Kidney (tissue), 14 donors: ENCODE results near the gene FLT1. TPM values are rescaled to one million over a fixed set of nuclear protein-coding genes. Genes with fewer than 3 reads are reported as not detected.

Experiments used
- DNase-seq, 5 donors: peaks; one replicate each; pipeline ENCODE4 v3.0.0-alpha.2; 2013 to 2020
- FAIRE-seq: peaks from 2 replicates; lab custom pipeline; 2012; peaks lifted over from hg19 to GRCh38; lab: Jason Lieb, UNC
- H3K27ac ChIP-seq, 2 donors: one replicate each; pipeline ENCODE4 v1.7.0; 2013; ENCODE audit warnings: low read depth in 2 of 2, low read length in 2 of 2, inconsistent platforms in 1 of 2
- H3K27me3 ChIP-seq: one replicate; pipeline ENCODE4 v1.7.1; 2013; ENCODE audit warnings: low read length, inconsistent platforms; ENCODE audit not compliant: control insufficient read depth, insufficient read depth
- H3K36me3 ChIP-seq, 3 donors: one replicate each; pipeline versions ENCODE4 v1.7.0 to v1.7.1; 2013; ENCODE audit warnings: low read length in 3 of 3, control low read depth in 1 of 3, inconsistent platforms in 1 of 3; ENCODE audit not compliant: insufficient read depth in 3 of 3, control insufficient read depth in 2 of 3
- H3K4me1 ChIP-seq, 3 donors: one replicate each; pipeline versions ENCODE4 v1.7.0 to v1.7.1; 2013; ENCODE audit warnings: low read length in 3 of 3, inconsistent platforms in 1 of 3, low read depth in 1 of 3; ENCODE audit not compliant: control insufficient read depth in 2 of 3, insufficient read depth in 2 of 3
- H3K4me3 ChIP-seq, 3 donors: one replicate each; pipeline versions ENCODE4 v1.7.0 to v1.8.1; 2013; ENCODE audit warnings: low read length in 3 of 3, control low read depth in 1 of 3, inconsistent platforms in 1 of 3
- H3K9ac ChIP-seq, 3 donors: one replicate each; pipeline versions ENCODE4 v1.7.0 to v1.7.1; 2013; ENCODE audit warnings: low read length in 3 of 3, control low read depth in 1 of 3, inconsistent platforms in 1 of 3
- H3K9me3 ChIP-seq, 3 donors: one replicate each; pipeline versions ENCODE4 v1.7.0 to v1.7.1; 2013; ENCODE audit warnings: low read length in 3 of 3, control low read depth in 1 of 3, inconsistent platforms in 1 of 3; ENCODE audit not compliant: control insufficient read depth in 2 of 3, insufficient read depth in 1 of 3
- intact Hi-C: fragments of 100-400 bp; cut with DNase I; formaldehyde crosslinking; loops from one replicate; pipeline ENCODE4 v1.11.1; 2022
- polyA plus RNA-seq: library from polyadenylated mRNA; stranded (reverse); fragments of 350-450 nt; fragmentation: Illumina TruSeq; extraction: RNeasy Lipid Tissue Mini Kit (QIAGEN cat#74804); gene quantifications from one replicate; pipeline ENCODE4 v1.2.3, GENCODE V29; 2014; ENCODE audit warnings: low read depth, low replicate concordance; ENCODE audit not compliant: insufficient read depth
- total RNA-seq: library from RNA; stranded (reverse); fragmentation: NEBNext Ultra II Directional; extraction: Animal tissue kit (Norgen Biotek cat#: 25700); gene quantifications from one replicate; pipeline ENCODE4 v1.2.1, GENCODE V29; 2021
- TF ChIP-seq, protein P1 (sequence below): IDR thresholded peaks from 3 replicates; pipeline ENCODE4 v1.5.1; 2012; ENCODE audit warnings: mild to moderate bottlenecking, moderate library complexity, borderline replicate concordance; ENCODE audit not compliant: insufficient read depth; ENCODE audit errors: extremely low read depth
- donor health status: control.
- donor health status: control.
- donor health status: control.
- donor health status: control.
- donor health status: control.
- donor health status: DM: yes; HTN: yes; CAD: no.
- donor health status: Normal renal cell carcinoma (clear cell type).

The FLT1 gene
- total and polyA plus RNA-seq, 2 donors from 2014 or later: 17.2 to 45.7 TPM

DNA sequence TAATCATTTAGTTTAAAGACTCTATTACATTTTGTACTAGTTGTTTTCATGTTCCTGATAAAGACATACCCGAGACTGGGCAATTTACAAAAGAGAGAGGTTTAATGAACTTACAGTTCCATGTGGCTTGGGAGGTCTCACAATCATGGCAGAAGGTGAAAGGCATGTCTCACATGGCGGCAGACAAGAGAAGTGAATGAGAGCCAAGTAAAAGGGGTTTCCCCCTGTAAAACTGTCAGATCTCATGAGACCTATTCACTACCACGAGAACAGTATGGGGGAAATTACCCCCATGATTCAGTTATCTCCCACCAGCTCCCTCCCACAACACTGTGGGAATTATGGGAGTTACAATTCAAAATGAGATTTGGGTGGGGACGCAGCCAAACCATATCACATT lies 227.4 kb downstream of the FLT1 start:
- Histone ChIP-seq H3K4me3 (no peak overlapping the region), H3K27ac (no peak overlapping the region), H3K9ac (no peak overlapping the region), H3K4me1 (no peaks in the 10 kb centered on the region), H3K27me3 (no peaks in the 10 kb centered on the region), H3K9me3 (no peaks in the 10 kb centered on the region), H3K36me3 (peaks cover 2 to 17% (median 6%) of the 10 kb centered on the region in 3 donors)
- intact Hi-C loops: no loop called here
- FAIRE-seq (no peak), DNase-seq (no peak)
- TF ChIP-seq, protein P1, sequence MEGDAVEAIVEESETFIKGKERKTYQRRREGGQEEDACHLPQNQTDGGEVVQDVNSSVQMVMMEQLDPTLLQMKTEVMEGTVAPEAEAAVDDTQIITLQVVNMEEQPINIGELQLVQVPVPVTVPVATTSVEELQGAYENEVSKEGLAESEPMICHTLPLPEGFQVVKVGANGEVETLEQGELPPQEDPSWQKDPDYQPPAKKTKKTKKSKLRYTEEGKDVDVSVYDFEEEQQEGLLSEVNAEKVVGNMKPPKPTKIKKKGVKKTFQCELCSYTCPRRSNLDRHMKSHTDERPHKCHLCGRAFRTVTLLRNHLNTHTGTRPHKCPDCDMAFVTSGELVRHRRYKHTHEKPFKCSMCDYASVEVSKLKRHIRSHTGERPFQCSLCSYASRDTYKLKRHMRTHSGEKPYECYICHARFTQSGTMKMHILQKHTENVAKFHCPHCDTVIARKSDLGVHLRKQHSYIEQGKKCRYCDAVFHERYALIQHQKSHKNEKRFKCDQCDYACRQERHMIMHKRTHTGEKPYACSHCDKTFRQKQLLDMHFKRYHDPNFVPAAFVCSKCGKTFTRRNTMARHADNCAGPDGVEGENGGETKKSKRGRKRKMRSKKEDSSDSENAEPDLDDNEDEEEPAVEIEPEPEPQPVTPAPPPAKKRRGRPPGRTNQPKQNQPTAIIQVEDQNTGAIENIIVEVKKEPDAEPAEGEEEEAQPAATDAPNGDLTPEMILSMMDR: no peak

DNA sequence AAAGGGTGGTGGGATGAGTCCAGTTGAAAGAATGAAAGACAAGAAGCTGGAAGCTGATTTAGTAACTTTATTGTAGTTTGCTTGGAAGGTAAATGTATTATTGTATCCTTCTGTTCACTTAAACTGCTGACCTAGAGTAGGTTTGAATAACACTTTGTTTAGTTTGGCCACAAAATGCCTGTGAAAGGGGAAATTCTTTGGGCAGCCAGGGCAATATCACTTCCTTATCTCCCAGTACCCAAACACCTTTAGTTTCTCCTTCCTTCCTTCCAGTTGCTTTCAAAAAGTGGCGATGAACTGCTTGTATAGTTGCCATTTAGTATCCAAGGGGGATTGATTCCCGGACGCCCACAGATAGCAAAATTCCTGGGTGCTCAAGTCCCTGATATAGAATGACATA lies 236.5 kb downstream of the FLT1 start:
- FAIRE-seq (no peak), DNase-seq (no peak)
- Histone ChIP-seq H3K9ac (no peak overlapping the region), H3K27ac (no peak overlapping the region), H3K36me3 (peaks cover 0 to 31% (median 4%) of the 10 kb centered on the region in 3 donors), H3K4me3 (no peak overlapping the region), H3K27me3 (no peaks in the 10 kb centered on the region), H3K4me1 (no peaks in the 10 kb centered on the region), H3K9me3 (no peaks in the 10 kb centered on the region)
- intact Hi-C loops: no loop called here
- TF ChIP-seq, protein P1: no peak

DNA sequence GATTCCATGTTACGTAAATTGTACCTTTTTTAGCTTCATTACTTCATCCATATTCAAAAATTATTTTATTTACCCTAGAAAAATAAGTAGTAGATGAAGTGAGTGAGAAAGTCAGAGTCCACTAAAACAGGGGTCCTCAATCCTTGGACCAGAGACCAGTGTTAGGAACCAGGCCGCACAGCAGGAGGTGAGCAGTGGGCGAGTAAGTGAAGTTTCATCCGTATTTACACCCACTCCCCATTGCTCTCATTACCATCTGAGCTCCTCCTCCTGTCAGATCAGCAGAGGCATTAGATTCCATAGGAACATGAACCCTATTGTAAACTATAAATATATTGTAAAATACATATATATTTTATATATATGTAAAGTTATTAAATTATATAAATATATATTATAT lies 237.6 kb downstream of the FLT1 start:
- Histone ChIP-seq H3K27ac (no peak overlapping the region), H3K9ac (no peak overlapping the region), H3K9me3 (no peaks in the 10 kb centered on the region), H3K4me1 (no peaks in the 10 kb centered on the region), H3K36me3 (peaks cover 0 to 25% (median 4%) of the 10 kb centered on the region in 3 donors), H3K27me3 (no peaks in the 10 kb centered on the region), H3K4me3 (no peak overlapping the region)
- FAIRE-seq (no peak), DNase-seq (no peak)
- intact Hi-C loops: no loop called here
- TF ChIP-seq, protein P1: no peak

DNA sequence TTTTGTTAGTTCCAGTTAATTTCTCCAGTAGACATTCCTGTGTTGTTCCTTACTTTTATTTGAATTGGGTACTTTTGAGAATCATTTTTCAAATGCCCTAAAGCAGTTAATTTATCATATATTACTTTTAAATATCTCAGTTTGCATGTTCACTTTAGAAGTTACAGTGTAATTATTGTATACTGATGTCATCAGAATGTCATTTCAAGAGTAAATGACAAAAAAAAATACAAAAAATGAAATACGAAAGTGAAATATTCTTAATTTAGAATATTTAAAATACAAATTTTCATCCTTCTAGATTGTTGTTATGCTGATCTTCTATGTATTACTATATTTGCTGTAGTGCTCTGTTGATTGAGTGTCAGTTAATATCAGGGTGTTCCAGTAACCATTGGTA lies 242.4 kb downstream of the FLT1 start:
- Histone ChIP-seq H3K36me3 (peaks cover 0 to 13% (median 0%) of the 10 kb centered on the region in 3 donors), H3K27me3 (no peaks in the 10 kb centered on the region), H3K4me3 (no peak overlapping the region), H3K9me3 (no peaks in the 10 kb centered on the region), H3K27ac (no peak overlapping the region), H3K4me1 (no peaks in the 10 kb centered on the region), H3K9ac (no peak overlapping the region)
- TF ChIP-seq, protein P1: no peak
- no peak for DNase-seq
- intact Hi-C loops: no loop called here
- peak; percentile 71 for FAIRE-seq
